H54 (cell line): ENCODE data around the gene PIP5KL1.

Experiments
- DNase-seq: peaks from one replicate; pipeline ENCODE4 v3.0.0; 2011; ENCODE audit warnings: low spot score, mixed read lengths; ENCODE audit not compliant: insufficient read length
- FAIRE-seq: peaks from 3 replicates; lab custom pipeline; 2011; peaks lifted over from hg19 to GRCh38; lab: Jason Lieb, UNC
- POLR2A ChIP-seq: IDR thresholded peaks from 2 replicates; pipeline ENCODE4 v1.6.1; 2011; ENCODE audit warnings: low read depth, mild to moderate bottlenecking, low read length

PIP5KL1 gene

GRCh38 chr9:127899128-127899943, 31.2 kb downstream of the PIP5KL1 start, which contains the start of gene ST6GALNAC6:
Gene ST6GALNAC6, minus strand, starts transcription at chr9:127899603. Its CDS starts 1,622 bp downstream, at chr9:127897981.
- no peak for FAIRE-seq
- peak; percentile 54; the same call in 1 of the 2 replicates for TF ChIP-seq POLR2A
- DNase-seq, result peak; percentile 96

- DNase-seq (no peak), FAIRE-seq (no peak)
- peak; percentile 15; the same call in 1 of the 2 replicates for TF ChIP-seq POLR2A
Observed at GRCh38 chr9:127898433-127899127, 32.0 kb downstream of the PIP5KL1 start.

GRCh38 chr9:127897193-127897692, 33.3 kb downstream of the PIP5KL1 start:
- TF ChIP-seq POLR2A, result no peak
- FAIRE-seq (no peak), DNase-seq (no peak)

GRCh38 chr9:127896395-127897192, 34.0 kb downstream of the PIP5KL1 start:
- DNase-seq (no peak), FAIRE-seq (no peak)
- no peak for TF ChIP-seq POLR2A

GRCh38 chr9:127895811-127896210, 34.8 kb downstream of the PIP5KL1 start:
- FAIRE-seq (no peak), DNase-seq (no peak)
- TF ChIP-seq POLR2A, result no peak

- TF ChIP-seq POLR2A, result no peak
- FAIRE-seq (no peak), DNase-seq (no peak)
Observed at GRCh38 chr9:127893392-127893791, 37.2 kb downstream of the PIP5KL1 start.

GRCh38 chr9:127892831-127893230, 37.7 kb downstream of the PIP5KL1 start:
- no peak for TF ChIP-seq POLR2A
- no peak for DNase-seq
- FAIRE-seq, result no peak

- no peak for FAIRE-seq
Observed at GRCh38 chr9:127890053-127890452, 40.5 kb downstream of the PIP5KL1 start.

GRCh38 chr9:127887792-127888191, 42.8 kb downstream of the PIP5KL1 start:
- FAIRE-seq, result no peak
- TF ChIP-seq POLR2A, result no peak
- no peak for DNase-seq

More at GRCh38 chr9:127890053-127890452, 40.5 kb downstream of the PIP5KL1 start:
- DNase-seq, result no peak
- TF ChIP-seq POLR2A, result no peak

GRCh38 chr9:127886401-127886972, 44.1 kb downstream of the PIP5KL1 start:
- TF ChIP-seq POLR2A, result no peak
- FAIRE-seq (no peak), DNase-seq (no peak)

- no peak for TF ChIP-seq POLR2A
- no peak for DNase-seq
- FAIRE-seq, result no peak
Observed at GRCh38 chr9:127885508-127886281, 44.9 kb downstream of the PIP5KL1 start.

- no peak for TF ChIP-seq POLR2A
- FAIRE-seq (no peak), DNase-seq (no peak)
Observed at GRCh38 chr9:127884976-127885490, 45.5 kb downstream of the PIP5KL1 start.
